ENCODE results near the gene WDR82. TPM values are rescaled to one million over a fixed set of nuclear protein-coding genes. Genes with fewer than 3 reads are reported as not detected.

WDR82 gene
- total and polyA plus RNA-seq, 9 of the 15 experiments (the other 6 are each of a cell fraction or from before 2014, with no cell fraction given): 6.4 to 62.9 (median 37.1) TPM

DNA sequence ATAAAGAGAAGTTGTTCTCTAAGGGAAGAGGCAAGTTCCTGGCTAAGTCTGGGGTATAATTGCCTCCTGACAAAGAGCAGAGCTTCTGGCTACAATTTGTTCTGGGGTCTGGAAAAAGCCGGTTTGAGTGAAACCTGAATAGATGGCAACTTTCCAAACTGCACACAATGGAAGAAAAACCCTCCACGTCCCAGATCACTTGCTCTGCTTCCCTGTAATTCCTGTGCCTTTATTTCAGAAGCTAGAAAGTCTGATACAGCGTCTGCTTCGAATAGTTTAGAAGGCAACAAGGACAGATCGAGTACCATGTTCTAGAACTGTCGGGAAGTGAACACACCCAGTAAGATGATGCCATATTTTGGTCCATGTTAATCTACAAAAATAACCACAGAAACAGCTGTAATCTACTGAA lies 1.6 kb upstream of the WDR82 start:
- Histone ChIP-seq H3K9ac (ENCODE audit: insufficient read depth in 1 of 2, low read depth in 2 of 2, low read length in 2 of 2) (peak overlapping the region in 1 of 2 experiments; percentile 75; a peak in 3 of 4 replicates), H2AFZ (ENCODE audit: low read depth, low read length) (peak overlapping the region; percentile 77), H4K20me1 (replicated peaks; ENCODE audit: control insufficient read depth, insufficient read depth, low read length) (peaks cover 8% of the 10 kb centered on the region; the same call in 1 of the 2 replicates), H3K9me1 (ENCODE audit: control insufficient read depth, insufficient read depth, low read length) (no peaks in the 10 kb centered on the region), H3K79me2 (ENCODE audit: control insufficient read depth, insufficient read depth, low read length) (peaks cover 47% of the 10 kb centered on the region), H3K27ac (ENCODE audit: extremely low read depth, low read depth, low read length) (peak overlapping the region; percentile 95), H3K36me3 (ENCODE audit: control insufficient read depth, insufficient read depth, low read length) (peaks cover 12% of the 10 kb centered on the region; the same call in 2 of the 3 replicates), H3K9me3 (replicated peaks; ENCODE audit: control insufficient read depth, insufficient read depth, low read depth, low read length) (no peaks in the 10 kb centered on the region), H3K4me3 (0 out of 2 replicates have a peak overlapping the region, but pooled peaks have one; percentile 73), H3K27me3 (ENCODE audit: control insufficient read depth in 2 of 2, insufficient read depth in 2 of 2, low read length in 2 of 2) (no peaks in the 10 kb centered on the region), H3K4me1 (replicated peaks in 1 of 2; ENCODE audit: control insufficient read depth in 2 of 2, insufficient read depth in 2 of 2, low read length in 2 of 2) (peaks cover 12 to 13% of the 10 kb centered on the region in 2 experiments; a peak in 4 of 5 replicates), H3K4me2 (ENCODE audit: insufficient read depth, low read length) (peak overlapping the region; percentile 80)
- DNase-seq (ENCODE audit: extremely low read depth in 1 of 4, low spot score in 3 of 4): peak in 1 of 4 experiments; percentile 26
- FAIRE-seq: peak; percentile 55
- ChIA-PET POLR2A (interaction anchor here (0.7 to 3.4 kb wide), 7 partner anchors 8 to 125 kb away, joined by 3 to 29 read pairs (median 3); partner anchors contain the start of gene GLYCTK), CTCF (ENCODE audit: low intra/inter-chr PET ratio) (no interaction called here)
- BruUV-seq (replicated peaks): no TSS peak
- intact Hi-C loops (cut with micrococcal nuclease) (no loop called here), in situ Hi-C loops (cut with MboI) (no loop called here)
- ATAC-seq: no peak
- TF ChIP-seq, protein P1, sequence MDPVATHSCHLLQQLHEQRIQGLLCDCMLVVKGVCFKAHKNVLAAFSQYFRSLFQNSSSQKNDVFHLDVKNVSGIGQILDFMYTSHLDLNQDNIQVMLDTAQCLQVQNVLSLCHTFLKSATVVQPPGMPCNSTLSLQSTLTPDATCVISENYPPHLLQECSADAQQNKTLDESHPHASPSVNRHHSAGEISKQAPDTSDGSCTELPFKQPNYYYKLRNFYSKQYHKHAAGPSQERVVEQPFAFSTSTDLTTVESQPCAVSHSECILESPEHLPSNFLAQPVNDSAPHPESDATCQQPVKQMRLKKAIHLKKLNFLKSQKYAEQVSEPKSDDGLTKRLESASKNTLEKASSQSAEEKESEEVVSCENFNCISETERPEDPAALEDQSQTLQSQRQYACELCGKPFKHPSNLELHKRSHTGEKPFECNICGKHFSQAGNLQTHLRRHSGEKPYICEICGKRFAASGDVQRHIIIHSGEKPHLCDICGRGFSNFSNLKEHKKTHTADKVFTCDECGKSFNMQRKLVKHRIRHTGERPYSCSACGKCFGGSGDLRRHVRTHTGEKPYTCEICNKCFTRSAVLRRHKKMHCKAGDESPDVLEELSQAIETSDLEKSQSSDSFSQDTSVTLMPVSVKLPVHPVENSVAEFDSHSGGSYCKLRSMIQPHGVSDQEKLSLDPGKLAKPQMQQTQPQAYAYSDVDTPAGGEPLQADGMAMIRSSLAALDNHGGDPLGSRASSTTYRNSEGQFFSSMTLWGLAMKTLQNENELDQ (CRISPR knock-in tag; IDR thresholded peaks at IDR 0.05; ENCODE audit: borderline replicate concordance): no peak
- no peak for TF ChIP-seq NR2C1 (IDR thresholded peaks at IDR 0.05)
- no peak for TF ChIP-seq NR2C1 (tag; IDR thresholded peaks at IDR 0.05)
- TF ChIP-seq, protein P2, sequence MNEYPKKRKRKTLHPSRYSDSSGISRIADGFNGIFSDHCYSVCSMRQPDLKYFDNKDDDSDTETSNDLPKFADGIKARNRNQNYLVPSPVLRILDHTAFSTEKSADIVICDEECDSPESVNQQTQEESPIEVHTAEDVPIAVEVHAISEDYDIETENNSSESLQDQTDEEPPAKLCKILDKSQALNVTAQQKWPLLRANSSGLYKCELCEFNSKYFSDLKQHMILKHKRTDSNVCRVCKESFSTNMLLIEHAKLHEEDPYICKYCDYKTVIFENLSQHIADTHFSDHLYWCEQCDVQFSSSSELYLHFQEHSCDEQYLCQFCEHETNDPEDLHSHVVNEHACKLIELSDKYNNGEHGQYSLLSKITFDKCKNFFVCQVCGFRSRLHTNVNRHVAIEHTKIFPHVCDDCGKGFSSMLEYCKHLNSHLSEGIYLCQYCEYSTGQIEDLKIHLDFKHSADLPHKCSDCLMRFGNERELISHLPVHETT (CRISPR knock-in tag; conservative IDR thresholded peaks at IDR 0.05 in 1 of 2, IDR thresholded peaks at IDR 0.05 in 1 of 2): no peak
- TF ChIP-seq, protein P3, sequence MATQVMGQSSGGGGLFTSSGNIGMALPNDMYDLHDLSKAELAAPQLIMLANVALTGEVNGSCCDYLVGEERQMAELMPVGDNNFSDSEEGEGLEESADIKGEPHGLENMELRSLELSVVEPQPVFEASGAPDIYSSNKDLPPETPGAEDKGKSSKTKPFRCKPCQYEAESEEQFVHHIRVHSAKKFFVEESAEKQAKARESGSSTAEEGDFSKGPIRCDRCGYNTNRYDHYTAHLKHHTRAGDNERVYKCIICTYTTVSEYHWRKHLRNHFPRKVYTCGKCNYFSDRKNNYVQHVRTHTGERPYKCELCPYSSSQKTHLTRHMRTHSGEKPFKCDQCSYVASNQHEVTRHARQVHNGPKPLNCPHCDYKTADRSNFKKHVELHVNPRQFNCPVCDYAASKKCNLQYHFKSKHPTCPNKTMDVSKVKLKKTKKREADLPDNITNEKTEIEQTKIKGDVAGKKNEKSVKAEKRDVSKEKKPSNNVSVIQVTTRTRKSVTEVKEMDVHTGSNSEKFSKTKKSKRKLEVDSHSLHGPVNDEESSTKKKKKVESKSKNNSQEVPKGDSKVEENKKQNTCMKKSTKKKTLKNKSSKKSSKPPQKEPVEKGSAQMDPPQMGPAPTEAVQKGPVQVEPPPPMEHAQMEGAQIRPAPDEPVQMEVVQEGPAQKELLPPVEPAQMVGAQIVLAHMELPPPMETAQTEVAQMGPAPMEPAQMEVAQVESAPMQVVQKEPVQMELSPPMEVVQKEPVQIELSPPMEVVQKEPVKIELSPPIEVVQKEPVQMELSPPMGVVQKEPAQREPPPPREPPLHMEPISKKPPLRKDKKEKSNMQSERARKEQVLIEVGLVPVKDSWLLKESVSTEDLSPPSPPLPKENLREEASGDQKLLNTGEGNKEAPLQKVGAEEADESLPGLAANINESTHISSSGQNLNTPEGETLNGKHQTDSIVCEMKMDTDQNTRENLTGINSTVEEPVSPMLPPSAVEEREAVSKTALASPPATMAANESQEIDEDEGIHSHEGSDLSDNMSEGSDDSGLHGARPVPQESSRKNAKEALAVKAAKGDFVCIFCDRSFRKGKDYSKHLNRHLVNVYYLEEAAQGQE (IDR thresholded peaks at IDR 0.05; ENCODE audit: borderline replicate concordance): peak; percentile 76
- TF ChIP-seq, protein P3 (CRISPR knock-in tag; IDR thresholded peaks at IDR 0.05; ENCODE audit: low read depth): no peak
- peak; percentile 43; the same call in 1 of the 2 replicates for TF ChIP-seq NFIC (IDR thresholded peaks at IDR 0.05)
- no peak for TF ChIP-seq KLF1 (tag; IDR thresholded peaks at IDR 0.05)
- TF ChIP-seq SMARCC2 (IDR thresholded peaks at IDR 0.05; ENCODE audit: low read depth): no peak
- WGBS (ENCODE audit: insufficient coverage, low coverage, missing lambda C conversion rate): 9% methylated on average over 6 of the region's 6 CpGs
